Fibroblast of lung (primary cell): ENCODE results near the gene VWA3B.

Experiments used
- EZH2 ChIP-seq: IDR thresholded peaks from 2 replicates; pipeline ENCODE4 v1.5.1; 2012; ENCODE audit warnings: low read length, control low read depth, mild to moderate bottlenecking; ENCODE audit errors: missing control alignments
- TF ChIP-seq, protein P1 (sequence below), 2 donors: IDR thresholded peaks in 1 of 2; conservative IDR thresholded peaks in 1 of 2; 1 replicate in 1 of 2; 2 replicates in 1 of 2; pipeline ENCODE4 v1.5.1; 2011 to 2012; ENCODE audit warnings: low read length in 2 of 2, control low read depth in 1 of 2, inconsistent platforms in 1 of 2, low read depth in 1 of 2, mild to moderate bottlenecking in 1 of 2

DNA sequence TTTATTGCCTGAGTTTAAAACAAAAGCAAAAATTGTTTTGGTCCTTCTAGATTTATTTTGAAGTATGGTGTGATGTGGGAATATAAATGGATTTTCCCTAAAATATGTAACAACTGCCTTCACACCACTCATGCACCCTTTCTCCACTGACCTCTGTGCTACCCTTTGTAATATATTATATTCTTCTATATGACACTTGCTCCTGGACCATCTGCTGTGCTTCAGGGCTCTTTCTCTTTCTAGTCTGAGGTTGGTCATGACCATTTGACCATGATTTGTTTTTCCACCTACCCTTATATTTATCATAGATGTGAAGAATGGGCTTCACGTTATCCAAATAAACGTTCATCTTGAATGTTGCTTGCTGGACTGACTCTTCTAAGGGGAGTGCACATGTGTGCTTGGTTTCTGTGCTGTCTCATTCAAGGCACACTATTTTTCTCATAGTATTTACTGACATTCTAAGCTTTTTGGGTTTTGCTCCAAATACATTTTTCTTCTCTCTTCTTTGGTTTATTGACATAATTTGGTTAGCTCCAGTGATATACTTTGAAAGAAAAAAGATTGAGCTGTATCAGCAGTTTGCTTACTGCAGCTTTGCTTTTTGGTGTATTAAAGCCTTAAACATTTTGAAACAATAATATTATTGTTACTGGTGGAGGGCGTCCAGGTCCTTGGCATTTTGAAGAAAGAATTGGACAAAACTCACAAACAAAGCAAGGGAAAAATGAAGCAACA lies 61.8 kb downstream of the VWA3B start:
- TF ChIP-seq, protein P1, sequence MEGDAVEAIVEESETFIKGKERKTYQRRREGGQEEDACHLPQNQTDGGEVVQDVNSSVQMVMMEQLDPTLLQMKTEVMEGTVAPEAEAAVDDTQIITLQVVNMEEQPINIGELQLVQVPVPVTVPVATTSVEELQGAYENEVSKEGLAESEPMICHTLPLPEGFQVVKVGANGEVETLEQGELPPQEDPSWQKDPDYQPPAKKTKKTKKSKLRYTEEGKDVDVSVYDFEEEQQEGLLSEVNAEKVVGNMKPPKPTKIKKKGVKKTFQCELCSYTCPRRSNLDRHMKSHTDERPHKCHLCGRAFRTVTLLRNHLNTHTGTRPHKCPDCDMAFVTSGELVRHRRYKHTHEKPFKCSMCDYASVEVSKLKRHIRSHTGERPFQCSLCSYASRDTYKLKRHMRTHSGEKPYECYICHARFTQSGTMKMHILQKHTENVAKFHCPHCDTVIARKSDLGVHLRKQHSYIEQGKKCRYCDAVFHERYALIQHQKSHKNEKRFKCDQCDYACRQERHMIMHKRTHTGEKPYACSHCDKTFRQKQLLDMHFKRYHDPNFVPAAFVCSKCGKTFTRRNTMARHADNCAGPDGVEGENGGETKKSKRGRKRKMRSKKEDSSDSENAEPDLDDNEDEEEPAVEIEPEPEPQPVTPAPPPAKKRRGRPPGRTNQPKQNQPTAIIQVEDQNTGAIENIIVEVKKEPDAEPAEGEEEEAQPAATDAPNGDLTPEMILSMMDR (conservative IDR thresholded peaks at IDR 0.05 in 1 of 2, IDR thresholded peaks at IDR 0.05 in 1 of 2; ENCODE audit: low read depth in 1 of 2, low read length in 2 of 2) = no peak
- TF ChIP-seq EZH2 = no peak
